HCT116 (cell line): ENCODE data around the gene DGCR8. TPM values are rescaled to one million over a fixed set of nuclear protein-coding genes. Genes with fewer than 3 reads are reported as not detected.

Experiments
- ATAC-seq: fragments of 200-7000 bp; cut with Tn5 transposase; 2 replicates; pipeline ENCODE4 v1.9.1; 2020; ENCODE audit warnings: mild to moderate bottlenecking, moderate library complexity
- BruUV-seq: library from RNA; stranded (reverse); fragments of 400-500 nt; replicated peaks from 2 replicates; lab custom pipeline; 2021; lab: Mats Ljungman, UMichigan
- CTCF ChIA-PET: fragments of 300-600 bp; sonication (Branson Sonifier 250); formaldehyde crosslinking; loops from one replicate; lab custom pipeline; 2021; ENCODE audit warnings: antibody characterized with exemption; lab: Charles Lee
- POLR2A ChIA-PET: fragments of 300-600, 350-600 bp; sonication (Branson Sonifier 250); formaldehyde crosslinking; loops from one replicate; lab custom pipeline; 2021; ENCODE audit warnings: antibody characterized with exemption; lab: Charles Lee
- RAD21 ChIA-PET, 2 experiments: fragments of 300-600 bp; sonication (Branson Sonifier 250); formaldehyde crosslinking; loops; one replicate each; lab custom pipeline; 2023; ENCODE audit warnings: low total read pairs in 2 of 2; ENCODE audit not compliant: uncharacterized antibody in 2 of 2, unreplicated experiment in 2 of 2, low non-redundant PET in 1 of 2; lab: Charles Lee
- DNase-seq: peaks from one replicate; pipeline ENCODE4 v3.0.0-alpha.2; 2010; ENCODE audit warnings: low read depth, low spot score
- H2AFZ ChIP-seq: fragments of 200-600 bp; shearing (Covaris generic), sonication (generic); 2 replicates; pipeline ENCODE4 v1.6.1; 2017; ENCODE audit warnings: low read depth, mixed run types, mixed read lengths, antibody characterized with exemption, low read length; ENCODE audit not compliant: poor library complexity, severe bottlenecking
- H3K27ac ChIP-seq: 2 replicates; pipeline ENCODE4 v1.5.1; 2012; ENCODE audit warnings: low read depth, low read length
- H3K27me3 ChIP-seq: fragments of 200-600 bp; sonication (generic); 2 replicates; pipeline ENCODE4 v1.6.1; 2016; ENCODE audit warnings: mixed run types, low read length, mixed read lengths; ENCODE audit not compliant: insufficient read depth
- H3K36me3 ChIP-seq, 2 experiments: fragments of 200-500 bp in 1 of 2; fragments of 200-600 bp in 1 of 2; sonication (Bioruptor generic) in 1 of 2; sonication (generic) in 1 of 2; 2 replicates each; pipeline versions ENCODE4 v1.5.1 to v1.6.1; 2014 to 2016; ENCODE audit warnings: low read length in 2 of 2, inconsistent platforms in 1 of 2, mixed read lengths in 1 of 2, mixed run types in 1 of 2; ENCODE audit not compliant: insufficient read depth in 2 of 2, control insufficient read depth in 1 of 2
- H3K4me1 ChIP-seq, 2 experiments: fragments of 200-600 bp in 1 of 2; sonication (generic) in 1 of 2; 2 replicates each; pipeline versions ENCODE4 v1.5.1 to v1.6.1; 2012 to 2017; ENCODE audit warnings: low read length in 2 of 2, inconsistent platforms in 1 of 2, mild to moderate bottlenecking in 1 of 2, mixed read lengths in 1 of 2, mixed run types in 1 of 2, moderate library complexity in 1 of 2; ENCODE audit not compliant: insufficient read depth in 2 of 2, control insufficient read depth in 1 of 2
- H3K4me2 ChIP-seq: fragments of 200-600 bp; sonication (generic); 2 replicates; pipeline ENCODE4 v1.6.1; 2017; ENCODE audit warnings: mixed run types, low read length, mixed read lengths
- H3K4me3 ChIP-seq, 2 experiments: fragments of 200-600 bp in 1 of 2; sonication (generic) in 1 of 2; replicated peaks in 1 of 2; 2 replicates each; pipeline ENCODE4 v1.5.1; 2011 to 2016; ENCODE audit warnings: low read length in 2 of 2, control low read depth in 1 of 2, low read depth in 1 of 2, mild to moderate bottlenecking in 1 of 2, mixed read lengths in 1 of 2, mixed run types in 1 of 2
- H3K79me2 ChIP-seq: fragments of 200-600 bp; sonication (generic); 2 replicates; pipeline ENCODE4 v1.6.1; 2017; ENCODE audit warnings: mild to moderate bottlenecking, mixed run types, low read length, moderate library complexity, mixed read lengths; ENCODE audit not compliant: insufficient read depth
- H3K9ac ChIP-seq: fragments of 200-600 bp; sonication (generic); 2 replicates; pipeline ENCODE4 v1.6.1; 2016; ENCODE audit warnings: low read length, mixed read lengths
- H3K9me2 ChIP-seq: fragments of 200-600 bp; sonication (generic), shearing (Covaris generic); 2 replicates; pipeline ENCODE4 v1.6.1; 2017; ENCODE audit warnings: mixed run types, mild to moderate bottlenecking, moderate library complexity; ENCODE audit not compliant: insufficient read depth
- H3K9me3 ChIP-seq, 2 experiments: fragments of 200-500 bp in 1 of 2; fragments of 200-600 bp in 1 of 2; sonication (Bioruptor generic) in 1 of 2; sonication (generic) in 1 of 2; 2 replicates each; pipeline ENCODE4 v1.6.1; 2014 to 2017; ENCODE audit warnings: low read length in 2 of 2, mixed read lengths in 2 of 2, inconsistent platforms in 1 of 2, low read depth in 1 of 2, mild to moderate bottlenecking in 1 of 2, mixed run types in 1 of 2, moderate library complexity in 1 of 2; ENCODE audit not compliant: control insufficient read depth in 1 of 2, insufficient read depth in 1 of 2
- H4K20me1 ChIP-seq: fragments of 200-600 bp; sonication (generic), shearing (Covaris generic); 2 replicates; pipeline ENCODE4 v1.6.1; 2017; ENCODE audit warnings: mixed run types, mild to moderate bottlenecking, moderate library complexity; ENCODE audit not compliant: insufficient read depth
- ATF3 ChIP-seq: IDR thresholded peaks from 2 replicates; pipeline ENCODE4 v1.6.1; 2012
- CEBPB ChIP-seq: IDR thresholded peaks from 2 replicates; pipeline ENCODE4 v1.6.1; 2012; ENCODE audit warnings: low read depth
- CTCF ChIP-seq, 3 experiments: fragments of 200-600 bp in 1 of 3; sonication (generic) in 1 of 3; IDR thresholded peaks in 2 of 3; conservative IDR thresholded peaks in 1 of 3; 2 replicates each; pipeline ENCODE4 v1.5.1; 2012 to 2017; ENCODE audit warnings: low read depth in 2 of 3, low read length in 2 of 3, antibody characterized with exemption in 1 of 3, borderline replicate concordance in 1 of 3, control low read depth in 1 of 3, mild to moderate bottlenecking in 1 of 3, mixed read lengths in 1 of 3, mixed run types in 1 of 3, moderate library complexity in 1 of 3; ENCODE audit not compliant: insufficient read depth in 1 of 3
- EGR1 ChIP-seq: IDR thresholded peaks from 2 replicates; pipeline ENCODE4 v1.6.1; 2012; ENCODE audit warnings: low read depth
- EZH2 ChIP-seq: fragments of 200-600 bp; sonication (generic); IDR thresholded peaks from 2 replicates; pipeline ENCODE4 v1.6.1; 2017; ENCODE audit warnings: antibody characterized with exemption, mixed run types
- EZH2phosphoT487 ChIP-seq: fragments of 200-600 bp; IDR thresholded peaks from 2 replicates; pipeline ENCODE4 v1.6.1; 2018; ENCODE audit warnings: antibody characterized with exemption, borderline replicate concordance
- FOSL1 ChIP-seq: IDR thresholded peaks from 2 replicates; pipeline ENCODE4 v1.6.1; 2012; ENCODE audit warnings: low read depth
- JUND ChIP-seq: IDR thresholded peaks from 2 replicates; pipeline ENCODE4 v1.6.1; 2012
- REST ChIP-seq: IDR thresholded peaks from 2 replicates; pipeline ENCODE4 v1.6.1; 2012; ENCODE audit warnings: low read depth
- SIN3A ChIP-seq: IDR thresholded peaks from 2 replicates; pipeline ENCODE4 v1.6.1; 2012; ENCODE audit warnings: low read depth
- SP1 ChIP-seq: IDR thresholded peaks from 2 replicates; pipeline ENCODE4 v1.6.1; 2012; ENCODE audit warnings: low read depth
- SRF ChIP-seq: IDR thresholded peaks from 2 replicates; pipeline ENCODE4 v1.6.1; 2012; ENCODE audit warnings: low read depth
- YY1 ChIP-seq: IDR thresholded peaks from 2 replicates; pipeline ENCODE4 v1.6.1; 2011; ENCODE audit warnings: low read length, low read depth, moderate library complexity, mild to moderate bottlenecking; ENCODE audit not compliant: insufficient replicate concordance; ENCODE audit errors: extremely low read depth
- ZBTB33 ChIP-seq: IDR thresholded peaks from 2 replicates; pipeline ENCODE4 v1.6.1; 2011; ENCODE audit warnings: mild to moderate bottlenecking, low read length, moderate library complexity; ENCODE audit not compliant: insufficient replicate concordance; ENCODE audit errors: extremely low read depth
- ZFX ChIP-seq: fragments of 450-650 bp; IDR thresholded peaks from 2 replicates; pipeline ENCODE4 v1.6.1; 2017
- intact Hi-C: fragments of 100-400 bp; cut with micrococcal nuclease; formaldehyde crosslinking; loops from 2 replicates; pipeline ENCODE4 v1.10.0; 2022
- total RNA-seq: library from RNA; stranded (reverse); gene quantifications from one replicate; pipeline ENCODE4 v1.2.1, GENCODE V29; 2021; ENCODE audit not compliant: unreplicated experiment

The DGCR8 gene
- total RNA-seq, 1 experiment from 2014 or later, result 43.8 TPM

GRCh38 chr22:20087319-20088262 lies 7.5 kb downstream of the DGCR8 start:
- Histone ChIP-seq H2AFZ (no peak overlapping the region), H4K20me1 (peaks cover 11% of the 10 kb centered on the region; the same call in 1 of the 2 replicates), H3K4me3 (no peak overlapping the region), H3K9me2 (no peaks in the 10 kb centered on the region), H3K4me2 (no peak overlapping the region), H3K27me3 (no peaks in the 10 kb centered on the region), H3K36me3 (peaks cover 67 to 78% of the 10 kb centered on the region in 2 experiments), H3K27ac (no peak overlapping the region), H3K79me2 (peaks cover 90% of the 10 kb centered on the region), H3K9ac (no peak overlapping the region), H3K9me3 (no peaks in the 10 kb centered on the region), H3K4me1 (peaks cover 4 to 14% of the 10 kb centered on the region in 2 experiments; a peak in 2 of 4 replicates)
- BruUV-seq, result no TSS peak
- RAD21 ChIA-PET, result no interaction called here
- intact Hi-C loops, result loop anchor here (10.0 kb wide), 1 partner anchor 103 kb away; no protein-coding TSS in a partner anchor
- DNase-seq (no peak), ATAC-seq (no peak)
- CTCF ChIA-PET, result no interaction called here
- TF ChIP-seq SP1, result no peak
- TF ChIP-seq SIN3A, result no peak
- TF ChIP-seq SRF, result no peak
- TF ChIP-seq FOSL1, result no peak
- TF ChIP-seq REST, result no peak
- TF ChIP-seq EGR1, result no peak
- TF ChIP-seq JUND, result no peak
- TF ChIP-seq CTCF (IDR thresholded peaks at IDR 0.05 in 2 of 3, conservative IDR thresholded peaks at IDR 0.05 in 1 of 3; ENCODE audit: borderline replicate concordance in 1 of 3, insufficient read depth in 1 of 3, low read depth in 2 of 3, low read length in 2 of 3), result no peak
- no peak for TF ChIP-seq YY1
- no peak for TF ChIP-seq EZH2
- no peak for TF ChIP-seq CEBPB
- TF ChIP-seq ATF3, result no peak
- TF ChIP-seq ZBTB33, result no peak
- TF ChIP-seq ZFX, result no peak
- no peak for TF ChIP-seq EZH2phosphoT487
- POLR2A ChIA-PET, result no interaction called here
